Calu3 (cell line): Measurements from ENCODE around the gene PTCH2. TPM values are rescaled to one million over a fixed set of nuclear protein-coding genes. Genes with fewer than 3 reads are reported as not detected.

Source experiments
- BruUV-seq: library from RNA; stranded (reverse); fragments of 400-500 nt; replicated peaks from 2 replicates; lab custom pipeline; 2021; lab: Mats Ljungman, UMichigan
- CTCF ChIA-PET: fragments of 300-600 bp; sonication (Branson Sonifier 250); formaldehyde crosslinking; loops from one replicate; lab custom pipeline; 2022; ENCODE audit warnings: antibody characterized with exemption; lab: Charles Lee
- DNase-seq: peaks from one replicate; pipeline ENCODE4 v3.0.0; 2022
- H3K27ac Mint-ChIP-seq: one replicate; pipeline ENCODE4 v1.8.0; 2022; ENCODE audit warnings: mixed read lengths; ENCODE audit not compliant: unreplicated experiment
- H3K27me3 Mint-ChIP-seq: one replicate; pipeline ENCODE4 v1.8.0; 2022; ENCODE audit warnings: mixed read lengths; ENCODE audit not compliant: unreplicated experiment
- H3K36me3 Mint-ChIP-seq: one replicate; pipeline ENCODE4 v1.8.0; 2022; ENCODE audit warnings: mild to moderate bottlenecking, moderate library complexity, mixed read lengths; ENCODE audit not compliant: insufficient read depth, unreplicated experiment
- H3K4me1 Mint-ChIP-seq: one replicate; pipeline ENCODE4 v1.8.0; 2022; ENCODE audit warnings: mild to moderate bottlenecking, low read depth, mixed read lengths; ENCODE audit not compliant: unreplicated experiment
- H3K4me3 Mint-ChIP-seq: one replicate; pipeline ENCODE4 v1.8.0; 2022; ENCODE audit warnings: mild to moderate bottlenecking, low read depth, moderate library complexity, mixed read lengths; ENCODE audit not compliant: unreplicated experiment
- H3K9me3 Mint-ChIP-seq: one replicate; pipeline ENCODE4 v1.8.0; 2022; ENCODE audit warnings: low read depth, mixed read lengths; ENCODE audit not compliant: unreplicated experiment
- CTCF ChIP-seq: fragments of 200-600 bp; IDR thresholded peaks from one replicate; pipeline ENCODE4 v1.8.0; 2022; ENCODE audit warnings: antibody characterized with exemption; ENCODE audit not compliant: unreplicated experiment
- intact Hi-C: fragments of 100-400 bp; cut with micrococcal nuclease; formaldehyde crosslinking; loops from one replicate; pipeline ENCODE4 v1.10.0; 2022; ENCODE audit not compliant: unreplicated experiment
- total RNA-seq: library from RNA; stranded (reverse); gene quantifications from 2 replicates; pipeline ENCODE4 v1.2.3, GENCODE V29; 2022

The PTCH2 gene
- total RNA-seq, 1 experiment from 2014 or later, result 0.78 TPM

- intact Hi-C loops, result no loop called here
- no peaks in the 10 kb centered on the region for H3K27me3 Mint-ChIP-seq
Observed at GRCh38 chr1:44776730-44777068, 66.4 kb downstream of the PTCH2 start.

GRCh38 chr1:44775930-44776729, 66.9 kb downstream of the PTCH2 start:
- intact Hi-C loops, result no loop called here
- DNase-seq, result no peak
- TF ChIP-seq CTCF, result no peak
- peaks cover 19% of the 10 kb centered on the region for H3K4me1 Mint-ChIP-seq
- BruUV-seq, result TSS peak; percentile 50
- no peaks in the 10 kb centered on the region for H3K27me3 Mint-ChIP-seq
- peak overlapping the region; percentile 97 for H3K4me3 Mint-ChIP-seq
- H3K27ac Mint-ChIP-seq, result peak overlapping the region; percentile 90
- H3K9me3 Mint-ChIP-seq, result no peaks in the 10 kb centered on the region
- peaks cover 65% of the 10 kb centered on the region for H3K36me3 Mint-ChIP-seq
- CTCF ChIA-PET, result interaction anchor here (1.0 to 1.9 kb wide), 3 partner anchors 9 to 45 kb away, joined by 3 to 4 read pairs (median 3); partner anchors contain the start of genes PLK3 and RNU5D-1

More at GRCh38 chr1:44776730-44777068, 66.4 kb downstream of the PTCH2 start:
- Mint-ChIP-seq H3K4me1 (peaks cover 19% of the 10 kb centered on the region), H3K27ac (peak overlapping the region; percentile 90), H3K4me3 (peak overlapping the region; percentile 97), H3K9me3 (no peaks in the 10 kb centered on the region), H3K36me3 (peaks cover 70% of the 10 kb centered on the region)
- no peak for TF ChIP-seq CTCF
- DNase-seq, result no peak
- CTCF ChIA-PET, result interaction anchor here (1.0 kb wide), 1 partner anchor 46 kb away, joined by 3 read pairs; the partner anchor contains the start of gene RNU5D-1
- no TSS peak for BruUV-seq

GRCh38 chr1:44775078-44775929, 67.7 kb downstream of the PTCH2 start, which contains the start of gene RPS8:
RPS8 (plus strand) TSS chr1:44775540; CDS start chr1:44775597, 57 bp downstream.
- Mint-ChIP-seq H3K9me3 (no peaks in the 10 kb centered on the region), H3K4me1 (peaks cover 19% of the 10 kb centered on the region), H3K4me3 (peak within 1 kb of the TSS; percentile 97), H3K36me3 (peaks cover 56% of the 10 kb centered on the region), H3K27ac (peak within 1 kb of the TSS; percentile 98), H3K27me3 (no peaks in the 10 kb centered on the region)
- BruUV-seq, result TSS peak; percentile 96
- peak; percentile 88 for DNase-seq
- intact Hi-C loops, result no loop called here
- no peak for TF ChIP-seq CTCF
- CTCF ChIA-PET, result interaction anchor here (1.0 to 1.9 kb wide), 3 partner anchors 9 to 44 kb away, joined by 3 to 4 read pairs (median 3); partner anchors contain the start of genes PLK3 and RNU5D-1

Other genes starting within 250 kb of the PTCH2 start
- gene TMEM53, start 168.8 kb downstream of the PTCH2 start, total RNA-seq, result 10.9 and 13.3 TPM in 2 replicates
- 4.7 and 5.8 TPM in 2 replicates for gene ARMH1, start 168.5 kb downstream of the PTCH2 start, total RNA-seq
- not detected in 2 replicates for gene RNU5D-1, start 112.1 kb downstream of the PTCH2 start, total RNA-seq
- 54.9 and 67.6 TPM in 2 replicates for gene KIF2C, start 103.4 kb downstream of the PTCH2 start, total RNA-seq
- 965 and 1,104 TPM in 2 replicates for gene RPS8, start 67.7 kb downstream of the PTCH2 start, total RNA-seq
- gene BEST4, start 55.1 kb downstream of the PTCH2 start, total RNA-seq, result 0.40 TPM in 1 of 2 replicates, not detected in the other
- 15.6 and 17.8 TPM in 2 replicates for gene PLK3, start 42.9 kb downstream of the PTCH2 start, total RNA-seq
- gene DYNLT4, start 35.9 kb downstream of the PTCH2 start, total RNA-seq, result 0.66 and 0.69 TPM in 2 replicates
- gene BTBD19, start 34.7 kb downstream of the PTCH2 start, total RNA-seq, result 5.2 and 5.9 TPM in 2 replicates
- gene EIF2B3, start 143.3 kb upstream of the PTCH2 start, total RNA-seq, result 23.5 and 24.1 TPM in 2 replicates
- 12.6 and 14.6 TPM in 2 replicates for gene HECTD3, start 168.1 kb upstream of the PTCH2 start, total RNA-seq
- 40.4 and 50.3 TPM in 2 replicates for gene UROD, start 169.0 kb upstream of the PTCH2 start, total RNA-seq